K562 (cell line): ENCODE data around the gene CKAP5. TPM values are rescaled to one million over a fixed set of nuclear protein-coding genes. Genes with fewer than 3 reads are reported as not detected.

ENCODE experiments used
- ARID1B ChIP-seq: fragments of 450-650 bp; IDR thresholded peaks from 2 replicates; pipeline ENCODE4 v1.6.1; 2016; ENCODE audit warnings: antibody characterized with exemption, mild to moderate bottlenecking, inconsistent platforms
- CBX3 ChIP-seq, 2 experiments: IDR thresholded peaks; 1 replicate in 1 of 2; 2 replicates in 1 of 2; pipeline ENCODE4 v1.6.1; 2012; ENCODE audit warnings: inconsistent platforms in 2 of 2, low read length in 2 of 2, borderline replicate concordance in 1 of 2, control low read depth in 1 of 2
- CEBPB ChIP-seq: fragments of 450-650 bp; IDR thresholded peaks from 2 replicates; pipeline ENCODE4 v1.6.1; 2016; ENCODE audit warnings: missing genetic modification characterization, missing compliant biosample characterization
- DPF2 ChIP-seq: fragments of 450-650 bp; IDR thresholded peaks from 2 replicates; pipeline ENCODE4 v1.6.1; 2016
- FIP1L1 ChIP-seq: fragments of 200-400 bp; formaldehyde crosslinking; IDR thresholded peaks from 2 replicates; pipeline ENCODE4 v1.6.1; 2018; ENCODE audit warnings: mild to moderate bottlenecking, low read depth, low read length; ENCODE audit not compliant: poor library complexity, severe bottlenecking
- FUS ChIP-seq: fragments of 200-400 bp; formaldehyde crosslinking; optimal IDR thresholded peaks from 2 replicates; pipeline ENCODE3; 2017; ENCODE audit warnings: low read depth, low read length
- GABPB2 ChIP-seq: fragments of 250-450 bp; sonication (Bioruptor Pico); conservative IDR thresholded peaks from 2 replicates; pipeline ENCODE4 v1.5.1; 2021; ENCODE audit warnings: mild to moderate bottlenecking
- SIX5 ChIP-seq, 2 experiments: IDR thresholded peaks; 2 replicates each; pipeline ENCODE4 v1.6.1; 2011; ENCODE audit warnings: low read length in 2 of 2, borderline replicate concordance in 1 of 2, low read depth in 1 of 2, mild to moderate bottlenecking in 1 of 2, moderate library complexity in 1 of 2; ENCODE audit not compliant: insufficient read depth in 1 of 2
- TBP ChIP-seq: optimal IDR thresholded peaks from 2 replicates; pipeline ENCODE3; 2011; ENCODE audit warnings: low read depth, low read length, improper control_type of control experiment
- ZNF263 ChIP-seq: sonication (generic); formaldehyde crosslinking; IDR thresholded peaks from 2 replicates; pipeline ENCODE4 v1.8.0; 2022; ENCODE audit warnings: mild to moderate bottlenecking, missing genetic modification reagents, borderline replicate concordance
- ZNF77 ChIP-seq: fragments of 250-450 bp; sonication (Bioruptor Pico); IDR thresholded peaks from 2 replicates; pipeline ENCODE4 v1.5.0; 2020
- polyA plus RNA-seq, 8 experiments: library from polyadenylated mRNA; depleted of rRNA in 4 of 8; stranded (reverse) in 5 of 8; unstranded in 3 of 8; fragments of >200 nt; fragmentation: Nextera tagmentation in 2 of 8; fragmentation: Illumina TruSeq in 1 of 8; extraction: Ambion mirVana in 2 of 8; extraction: Trizol in 1 of 8; gene quantifications; 2 replicates each; pipeline versions ENCODE4 v1.2.1 to v1.2.3, GENCODE V29; 2011 to 2014; ENCODE audit warnings: inconsistent platforms in 1 of 8, missing spikeins in 1 of 8
- total RNA-seq, 7 experiments: library from RNA; depleted of rRNA in 6 of 7; stranded (reverse); fragments of >200 nt in 6 of 7; fragmentation: Illumina TruSeq in 2 of 7; extraction: Trizol in 2 of 7; gene quantifications; 2 replicates each; pipeline versions ENCODE4 v1.2.1 to v1.2.3, GENCODE V29; 2011 to 2021; ENCODE audit warnings: low replicate concordance in 1 of 7
- TF ChIP-seq, protein P1 (sequence below): fragments of 450-650 bp; IDR thresholded peaks from 2 replicates; pipeline ENCODE4 v1.6.1; 2016; ENCODE audit warnings: mild to moderate bottlenecking, moderate library complexity
- TF ChIP-seq, protein P2 (sequence below): fragments of 250-450 bp; sonication (Bioruptor Pico); IDR thresholded peaks from 2 replicates; pipeline ENCODE4 v1.8.0; 2022; ENCODE audit warnings: moderate library complexity, mild to moderate bottlenecking, inconsistent platforms
- TF ChIP-seq, protein P3 (sequence below): sonication (generic); formaldehyde crosslinking; IDR thresholded peaks from 2 replicates; pipeline ENCODE4 v1.9.0; 2022; ENCODE audit warnings: mild to moderate bottlenecking, missing genetic modification reagents

CKAP5 gene
- total and polyA plus RNA-seq, 9 of the 15 experiments (the other 6 are each of a cell fraction or from before 2014, with no cell fraction given), result 60.1 to 239 (median 139) TPM

DNA sequence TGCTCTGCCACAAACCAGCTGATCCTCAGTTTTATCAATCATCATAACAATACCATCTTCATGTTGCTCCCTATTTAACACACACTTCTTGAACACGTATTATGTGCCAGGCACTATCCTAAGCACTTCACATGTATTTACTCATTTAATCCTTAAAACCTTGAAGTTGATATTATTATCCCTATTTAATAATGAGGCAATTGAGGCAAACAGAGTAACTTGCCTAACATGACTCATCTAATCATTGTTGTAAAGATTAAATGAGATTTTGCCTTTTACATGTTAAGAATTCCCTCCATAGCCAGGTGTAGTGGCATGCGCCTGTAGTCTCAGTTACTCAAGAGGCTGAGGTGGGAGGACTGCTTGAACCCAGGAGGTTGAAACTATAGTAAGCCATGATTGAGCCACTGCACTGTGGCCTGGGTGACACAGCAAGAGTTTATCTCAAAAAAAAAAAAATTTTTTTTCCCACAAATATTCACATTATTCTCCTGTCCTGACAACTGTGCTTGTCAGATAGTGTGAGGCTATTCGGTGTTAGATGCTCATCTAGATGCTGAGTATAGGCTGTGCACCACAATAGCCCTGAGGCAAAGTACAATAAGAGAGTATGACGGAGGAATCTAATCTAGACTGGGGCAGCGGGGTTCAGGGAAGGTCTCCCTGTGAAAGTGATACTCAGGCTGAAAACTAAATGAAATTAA is 13.4 kb downstream of the CKAP5 start (continued):
- TF ChIP-seq, protein P1, sequence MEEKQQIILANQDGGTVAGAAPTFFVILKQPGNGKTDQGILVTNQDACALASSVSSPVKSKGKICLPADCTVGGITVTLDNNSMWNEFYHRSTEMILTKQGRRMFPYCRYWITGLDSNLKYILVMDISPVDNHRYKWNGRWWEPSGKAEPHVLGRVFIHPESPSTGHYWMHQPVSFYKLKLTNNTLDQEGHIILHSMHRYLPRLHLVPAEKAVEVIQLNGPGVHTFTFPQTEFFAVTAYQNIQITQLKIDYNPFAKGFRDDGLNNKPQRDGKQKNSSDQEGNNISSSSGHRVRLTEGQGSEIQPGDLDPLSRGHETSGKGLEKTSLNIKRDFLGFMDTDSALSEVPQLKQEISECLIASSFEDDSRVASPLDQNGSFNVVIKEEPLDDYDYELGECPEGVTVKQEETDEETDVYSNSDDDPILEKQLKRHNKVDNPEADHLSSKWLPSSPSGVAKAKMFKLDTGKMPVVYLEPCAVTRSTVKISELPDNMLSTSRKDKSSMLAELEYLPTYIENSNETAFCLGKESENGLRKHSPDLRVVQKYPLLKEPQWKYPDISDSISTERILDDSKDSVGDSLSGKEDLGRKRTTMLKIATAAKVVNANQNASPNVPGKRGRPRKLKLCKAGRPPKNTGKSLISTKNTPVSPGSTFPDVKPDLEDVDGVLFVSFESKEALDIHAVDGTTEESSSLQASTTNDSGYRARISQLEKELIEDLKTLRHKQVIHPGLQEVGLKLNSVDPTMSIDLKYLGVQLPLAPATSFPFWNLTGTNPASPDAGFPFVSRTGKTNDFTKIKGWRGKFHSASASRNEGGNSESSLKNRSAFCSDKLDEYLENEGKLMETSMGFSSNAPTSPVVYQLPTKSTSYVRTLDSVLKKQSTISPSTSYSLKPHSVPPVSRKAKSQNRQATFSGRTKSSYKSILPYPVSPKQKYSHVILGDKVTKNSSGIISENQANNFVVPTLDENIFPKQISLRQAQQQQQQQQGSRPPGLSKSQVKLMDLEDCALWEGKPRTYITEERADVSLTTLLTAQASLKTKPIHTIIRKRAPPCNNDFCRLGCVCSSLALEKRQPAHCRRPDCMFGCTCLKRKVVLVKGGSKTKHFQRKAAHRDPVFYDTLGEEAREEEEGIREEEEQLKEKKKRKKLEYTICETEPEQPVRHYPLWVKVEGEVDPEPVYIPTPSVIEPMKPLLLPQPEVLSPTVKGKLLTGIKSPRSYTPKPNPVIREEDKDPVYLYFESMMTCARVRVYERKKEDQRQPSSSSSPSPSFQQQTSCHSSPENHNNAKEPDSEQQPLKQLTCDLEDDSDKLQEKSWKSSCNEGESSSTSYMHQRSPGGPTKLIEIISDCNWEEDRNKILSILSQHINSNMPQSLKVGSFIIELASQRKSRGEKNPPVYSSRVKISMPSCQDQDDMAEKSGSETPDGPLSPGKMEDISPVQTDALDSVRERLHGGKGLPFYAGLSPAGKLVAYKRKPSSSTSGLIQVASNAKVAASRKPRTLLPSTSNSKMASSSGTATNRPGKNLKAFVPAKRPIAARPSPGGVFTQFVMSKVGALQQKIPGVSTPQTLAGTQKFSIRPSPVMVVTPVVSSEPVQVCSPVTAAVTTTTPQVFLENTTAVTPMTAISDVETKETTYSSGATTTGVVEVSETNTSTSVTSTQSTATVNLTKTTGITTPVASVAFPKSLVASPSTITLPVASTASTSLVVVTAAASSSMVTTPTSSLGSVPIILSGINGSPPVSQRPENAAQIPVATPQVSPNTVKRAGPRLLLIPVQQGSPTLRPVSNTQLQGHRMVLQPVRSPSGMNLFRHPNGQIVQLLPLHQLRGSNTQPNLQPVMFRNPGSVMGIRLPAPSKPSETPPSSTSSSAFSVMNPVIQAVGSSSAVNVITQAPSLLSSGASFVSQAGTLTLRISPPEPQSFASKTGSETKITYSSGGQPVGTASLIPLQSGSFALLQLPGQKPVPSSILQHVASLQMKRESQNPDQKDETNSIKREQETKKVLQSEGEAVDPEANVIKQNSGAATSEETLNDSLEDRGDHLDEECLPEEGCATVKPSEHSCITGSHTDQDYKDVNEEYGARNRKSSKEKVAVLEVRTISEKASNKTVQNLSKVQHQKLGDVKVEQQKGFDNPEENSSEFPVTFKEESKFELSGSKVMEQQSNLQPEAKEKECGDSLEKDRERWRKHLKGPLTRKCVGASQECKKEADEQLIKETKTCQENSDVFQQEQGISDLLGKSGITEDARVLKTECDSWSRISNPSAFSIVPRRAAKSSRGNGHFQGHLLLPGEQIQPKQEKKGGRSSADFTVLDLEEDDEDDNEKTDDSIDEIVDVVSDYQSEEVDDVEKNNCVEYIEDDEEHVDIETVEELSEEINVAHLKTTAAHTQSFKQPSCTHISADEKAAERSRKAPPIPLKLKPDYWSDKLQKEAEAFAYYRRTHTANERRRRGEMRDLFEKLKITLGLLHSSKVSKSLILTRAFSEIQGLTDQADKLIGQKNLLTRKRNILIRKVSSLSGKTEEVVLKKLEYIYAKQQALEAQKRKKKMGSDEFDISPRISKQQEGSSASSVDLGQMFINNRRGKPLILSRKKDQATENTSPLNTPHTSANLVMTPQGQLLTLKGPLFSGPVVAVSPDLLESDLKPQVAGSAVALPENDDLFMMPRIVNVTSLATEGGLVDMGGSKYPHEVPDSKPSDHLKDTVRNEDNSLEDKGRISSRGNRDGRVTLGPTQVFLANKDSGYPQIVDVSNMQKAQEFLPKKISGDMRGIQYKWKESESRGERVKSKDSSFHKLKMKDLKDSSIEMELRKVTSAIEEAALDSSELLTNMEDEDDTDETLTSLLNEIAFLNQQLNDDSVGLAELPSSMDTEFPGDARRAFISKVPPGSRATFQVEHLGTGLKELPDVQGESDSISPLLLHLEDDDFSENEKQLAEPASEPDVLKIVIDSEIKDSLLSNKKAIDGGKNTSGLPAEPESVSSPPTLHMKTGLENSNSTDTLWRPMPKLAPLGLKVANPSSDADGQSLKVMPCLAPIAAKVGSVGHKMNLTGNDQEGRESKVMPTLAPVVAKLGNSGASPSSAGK, result no peak
- TF ChIP-seq SIX5 (IDR thresholded peaks at IDR 0.05; ENCODE audit: borderline replicate concordance in 1 of 2, insufficient read depth in 1 of 2, low read depth in 1 of 2, low read length in 2 of 2) (no peak), DPF2 (peak; percentile 89), TBP (no peak), ZNF263 (CRISPR knock-in tag) (no peak), ZNF77 (CRISPR knock-in tag) (no peak), FIP1L1 (no peak), FUS (no peak), ARID1B (peak; percentile 86), GABPB2 (CRISPR knock-in tag) (no peak), CEBPB (tag) (peak; percentile 47), CBX3 (IDR thresholded peaks at IDR 0.05; ENCODE audit: borderline replicate concordance in 1 of 2, low read length in 2 of 2) (no peak)
- TF ChIP-seq, protein P2, sequence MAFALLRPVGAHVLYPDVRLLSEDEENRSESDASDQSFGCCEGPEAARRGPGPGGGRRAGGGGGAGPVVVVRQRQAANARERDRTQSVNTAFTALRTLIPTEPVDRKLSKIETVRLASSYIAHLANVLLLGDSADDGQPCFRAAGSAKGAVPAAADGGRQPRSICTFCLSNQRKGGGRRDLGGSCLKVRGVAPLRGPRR (CRISPR knock-in tag), result 0 out of 2 replicates have a peak, but pooled peaks have one; percentile 34
- TF ChIP-seq, protein P3, sequence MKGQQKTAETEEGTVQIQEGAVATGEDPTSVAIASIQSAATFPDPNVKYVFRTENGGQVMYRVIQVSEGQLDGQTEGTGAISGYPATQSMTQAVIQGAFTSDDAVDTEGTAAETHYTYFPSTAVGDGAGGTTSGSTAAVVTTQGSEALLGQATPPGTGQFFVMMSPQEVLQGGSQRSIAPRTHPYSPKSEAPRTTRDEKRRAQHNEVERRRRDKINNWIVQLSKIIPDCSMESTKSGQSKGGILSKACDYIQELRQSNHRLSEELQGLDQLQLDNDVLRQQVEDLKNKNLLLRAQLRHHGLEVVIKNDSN, result no peak
